HepG2 (cell line): ENCODE results near the gene ISCU. TPM values are rescaled to one million over a fixed set of nuclear protein-coding genes. Genes with fewer than 3 reads are reported as not detected.
"Not testable (repeated sequence)": the region's sequence is repeated elsewhere in the genome, so short reads cannot be mapped to it uniquely, and the experiment has no call there.

Experiments
- ATAC-seq: fragments of 200-7000 bp; cut with Tn5 transposase; 3 replicates; pipeline ENCODE4 v1.9.1; 2020; ENCODE audit warnings: mild to moderate bottlenecking, moderate library complexity
- BruUV-seq: library from RNA; stranded (reverse); fragments of 400-500 nt; replicated peaks from 2 replicates; lab custom pipeline; 2021; lab: Mats Ljungman, UMichigan
- CTCF ChIA-PET: fragments of 300-600 bp; formaldehyde crosslinking; extraction: SDS; loops from one replicate; lab custom pipeline; 2021; ENCODE audit warnings: low total read pairs, inconsistent platforms, low intra/inter-chr PET ratio; lab: Yijun Ruan, JAX
- POLR2A ChIA-PET: fragments of 350-600 bp; sonication (Branson Sonifier 250); formaldehyde crosslinking; loops from one replicate; lab custom pipeline; 2020; ENCODE audit warnings: antibody characterized with exemption, inconsistent platforms; lab: Yijun Ruan, JAX
- DNase-seq: peaks from one replicate; pipeline ENCODE4 v3.0.0-alpha.2; 2015; ENCODE audit warnings: low spot score
- FAIRE-seq: peaks from 3 replicates; lab custom pipeline; 2011; peaks lifted over from hg19 to GRCh38; lab: Jason Lieb, UNC
- H2AFZ ChIP-seq: one replicate; pipeline ENCODE4 v1.6.1; 2011; ENCODE audit warnings: low read length, inconsistent platforms
- H3K27ac ChIP-seq: fragments of 300-600 bp; 3 replicates; pipeline ENCODE4 v1.8.0; 2011; ENCODE audit warnings: mixed run types, mild to moderate bottlenecking, mixed read lengths, low read length, inconsistent platforms; ENCODE audit not compliant: insufficient read depth; ENCODE audit errors: extremely low read length
- H3K27me3 ChIP-seq, 2 experiments: fragments of 200-600 bp in 1 of 2; 2 replicates in 1 of 2; 3 replicates in 1 of 2; pipeline versions ENCODE4 v1.6.0 to v1.8.0; 2011; ENCODE audit warnings: low read length in 2 of 2, mild to moderate bottlenecking in 2 of 2, moderate library complexity in 2 of 2, inconsistent platforms in 1 of 2; ENCODE audit not compliant: insufficient read depth in 2 of 2, control insufficient read depth in 1 of 2
- H3K36me3 ChIP-seq, 2 experiments: fragments of 200-600 bp in 1 of 2; replicated peaks in 1 of 2; 2 replicates in 1 of 2; 3 replicates in 1 of 2; pipeline versions ENCODE4 v1.5.1 to v1.8.0; 2011; ENCODE audit warnings: low read length in 2 of 2, inconsistent platforms in 1 of 2; ENCODE audit not compliant: insufficient read depth in 2 of 2, control insufficient read depth in 1 of 2
- H3K4me1 ChIP-seq: 2 replicates; pipeline ENCODE4 v1.5.1; 2012; ENCODE audit warnings: low read length, inconsistent platforms; ENCODE audit not compliant: insufficient read depth
- H3K4me2 ChIP-seq: 2 replicates; pipeline ENCODE4 v1.6.0; 2011; ENCODE audit warnings: low read depth, low read length, inconsistent platforms
- H3K4me3 ChIP-seq, 3 experiments: fragments of 200-600 bp in 1 of 3; sonication (generic), shearing (Covaris generic) in 1 of 3; replicated peaks in 1 of 3; 2 replicates each; pipeline ENCODE4 v1.5.1; 2011 to 2016; ENCODE audit warnings: low read length in 3 of 3, inconsistent platforms in 2 of 3, low read depth in 2 of 3, mild to moderate bottlenecking in 2 of 3, control low read depth in 1 of 3, mixed read lengths in 1 of 3; ENCODE audit not compliant: insufficient read depth in 1 of 3
- H3K79me2 ChIP-seq: one replicate; pipeline ENCODE4 v1.6.1; 2011; ENCODE audit warnings: low read length, inconsistent platforms; ENCODE audit not compliant: insufficient read depth
- H3K9ac ChIP-seq: 2 replicates; pipeline ENCODE4 v1.6.0; 2011; ENCODE audit warnings: mild to moderate bottlenecking, low read depth, low read length, inconsistent platforms; ENCODE audit not compliant: insufficient read depth
- H3K9me3 ChIP-seq: 2 replicates; pipeline ENCODE4 v1.5.1; 2012; ENCODE audit warnings: mild to moderate bottlenecking, low read length
- H4K20me1 ChIP-seq: 2 replicates; pipeline ENCODE4 v1.6.0; 2011; ENCODE audit warnings: inconsistent platforms, mild to moderate bottlenecking, low read length, moderate library complexity; ENCODE audit not compliant: insufficient read depth
- ATF7 ChIP-seq, 2 experiments: fragments of 450-650 bp in 1 of 2; sonication (generic) in 1 of 2; formaldehyde crosslinking in 1 of 2; IDR thresholded peaks; 2 replicates each; pipeline versions ENCODE4 v1.4.0 to v1.6.1; 2016 to 2020; ENCODE audit warnings: antibody characterized with exemption in 1 of 2, mild to moderate bottlenecking in 1 of 2, missing genetic modification reagents in 1 of 2
- HES4 ChIP-seq: sonication (generic); formaldehyde crosslinking; IDR thresholded peaks from 2 replicates; pipeline ENCODE4 v1.9.0; 2021; ENCODE audit warnings: mild to moderate bottlenecking, missing genetic modification reagents, borderline replicate concordance
- NR3C1 ChIP-seq: sonication (generic); formaldehyde crosslinking; IDR thresholded peaks from 2 replicates; pipeline ENCODE4 v1.4.0; 2020; ENCODE audit warnings: missing genetic modification reagents
- SIX4 ChIP-seq: sonication (generic); formaldehyde crosslinking; IDR thresholded peaks from 2 replicates; pipeline ENCODE4 v1.4.0; 2020; ENCODE audit warnings: missing genetic modification reagents
- ZFP90 ChIP-seq: sonication (generic); formaldehyde crosslinking; IDR thresholded peaks from 2 replicates; pipeline ENCODE4 v1.8.0; 2022; ENCODE audit warnings: missing genetic modification reagents, mild to moderate bottlenecking, inconsistent platforms, borderline replicate concordance
- ZNF136 ChIP-seq: sonication (generic); formaldehyde crosslinking; IDR thresholded peaks from 2 replicates; pipeline ENCODE4 v1.8.1; 2022; ENCODE audit warnings: low read depth, mild to moderate bottlenecking, moderate library complexity, missing genetic modification reagents
- WGBS: methylation state at CpG from one replicate; pipeline ENCODE4 v1.1.6; 2017; ENCODE audit warnings: low lambda C conversion rate; 5-methylcytosine and 5-hydroxymethylcytosine counted together
- in situ Hi-C: cut with HindIII; loops from 2 replicates; pipeline ENCODE4 v1.10.0; 2017; ENCODE audit warnings: low pct_unique_long_range_greater_than_20kb; ENCODE audit not compliant: extremely low pct_ligation_motif_present
- intact Hi-C: fragments of 100-400 bp; cut with micrococcal nuclease; formaldehyde crosslinking; loops from one replicate; pipeline ENCODE4 v1.10.0; 2022; ENCODE audit not compliant: unreplicated experiment
- polyA plus RNA-seq, 8 experiments: library from polyadenylated mRNA; depleted of rRNA in 3 of 8; stranded (reverse) in 7 of 8; unstranded in 1 of 8; fragments of >200 nt; fragmentation: Illumina TruSeq in 4 of 8; extraction: Trizol in 4 of 8; gene quantifications; 2 replicates each; pipeline versions ENCODE4 v1.2.1 to v1.2.3, GENCODE V29; 2011 to 2016; ENCODE audit warnings: low read depth in 4 of 8, missing spikeins in 1 of 8, mixed read lengths in 1 of 8; ENCODE audit not compliant: insufficient read depth in 1 of 8
- total RNA-seq, 5 experiments: library from RNA; depleted of rRNA; stranded (reverse); fragments of >200 nt; fragmentation: Illumina TruSeq; extraction: Trizol; gene quantifications; 2 replicates each; pipeline ENCODE4 v1.2.3, GENCODE V29; 2016; ENCODE audit warnings: low read depth in 1 of 5

ISCU gene
- total and polyA plus RNA-seq, 2 of the 13 experiments (the other 11 are each of a cell fraction or from before 2014, with no cell fraction given): 94.4 to 107 TPM

- CTCF ChIA-PET, H3K9ac ChIP-seq, ATAC-seq, in situ Hi-C loops, H3K9me3 ChIP-seq, DNase-seq, intact Hi-C loops, FAIRE-seq, BruUV-seq, H2AFZ ChIP-seq, H3K27me3 ChIP-seq, H3K4me2 ChIP-seq, H3K4me3 ChIP-seq, POLR2A ChIA-PET, H3K27ac ChIP-seq: not testable (repeated sequence)
- Histone ChIP-seq H3K4me1 (peaks cover 61% of the 10 kb centered on the region), H3K79me2 (peaks cover 96% of the 10 kb centered on the region), H4K20me1 (peaks cover 28% of the 10 kb centered on the region), H3K36me3 (peaks cover 5 to 13% of the 10 kb centered on the region in 2 experiments)
- WGBS: 93% methylated on average over 9 of the region's 9 CpGs
Observed at GRCh38 chr12:108555383-108555782, 7.0 kb upstream of the ISCU start.

- CTCF ChIA-PET: interaction anchor here (1.3 kb wide), 1 partner anchor 59 kb away, joined by 3 read pairs; no protein-coding TSS in a partner anchor
- no TSS peak for BruUV-seq
- Histone ChIP-seq H3K79me2 (peaks cover 82% of the 10 kb centered on the region), H3K36me3 (peaks cover 5 to 13% of the 10 kb centered on the region in 2 experiments), H3K4me2 (peak overlapping the region; percentile 99), H3K9ac (peak overlapping the region; percentile 98; the same call in 1 of the 2 replicates), H2AFZ (no peak overlapping the region), H3K27ac (no peak overlapping the region), H3K4me3 (peak overlapping the region in 2 of 3 experiments; percentile 95 to 99; a peak in 2 of 6 replicates), H4K20me1 (peaks cover 16% of the 10 kb centered on the region), H3K9me3 (no peaks in the 10 kb centered on the region), H3K4me1 (peaks cover 53% of the 10 kb centered on the region), H3K27me3 (no peaks in the 10 kb centered on the region; a peak in 1 of 5 replicates)
- 82% methylated on average over 14 of the region's 14 CpGs for WGBS
- ATAC-seq (no peak), FAIRE-seq (no peak), DNase-seq (no peak)
- in situ Hi-C loops (no loop called here), intact Hi-C loops (no loop called here)
- TF ChIP-seq HES4 (CRISPR knock-in tag) (no peak), ZFP90 (CRISPR knock-in tag) (no peak), ZNF136 (CRISPR knock-in tag) (no peak), SIX4 (CRISPR knock-in tag) (no peak), ATF7 (IDR thresholded peaks at IDR 0.05) (peak; percentile 61), ATF7 (CRISPR knock-in tag; IDR thresholded peaks at IDR 0.05) (no peak), NR3C1 (CRISPR knock-in tag) (no peak)
- POLR2A ChIA-PET: interaction anchor here (0.6 to 0.7 kb wide), 2 partner anchors 99 to 435 kb away, joined by 3 to 4 read pairs; no protein-coding TSS in a partner anchor
Observed at GRCh38 chr12:108559007-108559655, 3.3 kb upstream of the ISCU start.
